ENCODE data around the gene OR10A6.

The OR10A6 gene, protein sequence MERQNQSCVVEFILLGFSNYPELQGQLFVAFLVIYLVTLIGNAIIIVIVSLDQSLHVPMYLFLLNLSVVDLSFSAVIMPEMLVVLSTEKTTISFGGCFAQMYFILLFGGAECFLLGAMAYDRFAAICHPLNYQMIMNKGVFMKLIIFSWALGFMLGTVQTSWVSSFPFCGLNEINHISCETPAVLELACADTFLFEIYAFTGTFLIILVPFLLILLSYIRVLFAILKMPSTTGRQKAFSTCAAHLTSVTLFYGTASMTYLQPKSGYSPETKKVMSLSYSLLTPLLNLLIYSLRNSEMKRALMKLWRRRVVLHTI

GRCh38 chr11:7931168-7931567 lies at the start of gene OR10A6:
Gene OR10A6, minus strand, starts transcription at chr11:7931268. Its CDS starts 2,606 bp downstream, at chr11:7928662.
- TF ChIP-seq, protein P1, sequence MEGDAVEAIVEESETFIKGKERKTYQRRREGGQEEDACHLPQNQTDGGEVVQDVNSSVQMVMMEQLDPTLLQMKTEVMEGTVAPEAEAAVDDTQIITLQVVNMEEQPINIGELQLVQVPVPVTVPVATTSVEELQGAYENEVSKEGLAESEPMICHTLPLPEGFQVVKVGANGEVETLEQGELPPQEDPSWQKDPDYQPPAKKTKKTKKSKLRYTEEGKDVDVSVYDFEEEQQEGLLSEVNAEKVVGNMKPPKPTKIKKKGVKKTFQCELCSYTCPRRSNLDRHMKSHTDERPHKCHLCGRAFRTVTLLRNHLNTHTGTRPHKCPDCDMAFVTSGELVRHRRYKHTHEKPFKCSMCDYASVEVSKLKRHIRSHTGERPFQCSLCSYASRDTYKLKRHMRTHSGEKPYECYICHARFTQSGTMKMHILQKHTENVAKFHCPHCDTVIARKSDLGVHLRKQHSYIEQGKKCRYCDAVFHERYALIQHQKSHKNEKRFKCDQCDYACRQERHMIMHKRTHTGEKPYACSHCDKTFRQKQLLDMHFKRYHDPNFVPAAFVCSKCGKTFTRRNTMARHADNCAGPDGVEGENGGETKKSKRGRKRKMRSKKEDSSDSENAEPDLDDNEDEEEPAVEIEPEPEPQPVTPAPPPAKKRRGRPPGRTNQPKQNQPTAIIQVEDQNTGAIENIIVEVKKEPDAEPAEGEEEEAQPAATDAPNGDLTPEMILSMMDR (IDR thresholded peaks at IDR 0.05; ENCODE audit: control extremely low read depth, extremely low read depth, low read depth, missing control alignments), result no peak
- ChIA-PET CTCF (no interaction called here), POLR2A (no interaction called here)
- no peak for DNase-seq (ENCODE audit: extremely low spot score)

- ChIA-PET CTCF (interaction anchor here (1.4 to 4.2 kb wide), 2 partner anchors 8 to 85 kb away, joined by 3 to 41 read pairs; partner anchors contain the start of gene EIF3F), POLR2A (interaction anchor here (1.3 kb wide), 1 partner anchor 9 kb away, joined by 3 read pairs; the partner anchor contains the start of gene EIF3F)
- DNase-seq (ENCODE audit: extremely low spot score), result no peak
- TF ChIP-seq, protein P1 (IDR thresholded peaks at IDR 0.05; ENCODE audit: control extremely low read depth, extremely low read depth, low read depth, missing control alignments), result no peak
Measured at GRCh38 chr11:7977232-7977917, 46.3 kb upstream of the OR10A6 start.

- TF ChIP-seq, protein P1 (IDR thresholded peaks at IDR 0.05; ENCODE audit: control extremely low read depth, extremely low read depth, low read depth, missing control alignments), result no peak
- POLR2A ChIA-PET, result no interaction called here
- CTCF ChIA-PET, result interaction anchor here (1.0 to 4.2 kb wide), 9 partner anchors 9 to 125 kb away, joined by 3 to 41 read pairs (median 4); partner anchors contain the start of genes EIF3F and NLRP10
- DNase-seq (ENCODE audit: extremely low spot score), result no peak
Measured at GRCh38 chr11:7974668-7975067, 43.6 kb upstream of the OR10A6 start.

DNA sequence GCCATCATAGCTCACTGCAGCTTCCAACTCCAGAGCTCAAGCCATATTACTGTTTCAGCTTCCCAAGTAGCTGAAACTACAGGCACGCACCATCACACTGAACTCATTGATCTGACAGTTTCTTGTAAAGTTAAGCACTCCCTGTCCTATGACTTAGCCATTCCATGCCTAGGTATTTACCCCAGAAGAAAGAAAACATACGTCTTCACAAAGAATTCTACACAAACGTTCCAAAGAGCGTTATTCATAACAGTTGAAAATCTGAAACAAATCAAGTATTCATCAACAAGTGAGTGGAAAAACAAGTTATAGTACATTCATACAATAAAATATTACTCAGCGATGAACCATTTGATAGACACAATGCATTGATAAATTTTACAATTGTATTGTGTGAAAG lies 41.9 kb upstream of the OR10A6 start:
- TF ChIP-seq, protein P1 (IDR thresholded peaks at IDR 0.05; ENCODE audit: control extremely low read depth, extremely low read depth, low read depth, missing control alignments), result no peak
- POLR2A ChIA-PET, result no interaction called here
- DNase-seq (ENCODE audit: extremely low spot score), result no peak
- CTCF ChIA-PET, result no interaction called here

DNA sequence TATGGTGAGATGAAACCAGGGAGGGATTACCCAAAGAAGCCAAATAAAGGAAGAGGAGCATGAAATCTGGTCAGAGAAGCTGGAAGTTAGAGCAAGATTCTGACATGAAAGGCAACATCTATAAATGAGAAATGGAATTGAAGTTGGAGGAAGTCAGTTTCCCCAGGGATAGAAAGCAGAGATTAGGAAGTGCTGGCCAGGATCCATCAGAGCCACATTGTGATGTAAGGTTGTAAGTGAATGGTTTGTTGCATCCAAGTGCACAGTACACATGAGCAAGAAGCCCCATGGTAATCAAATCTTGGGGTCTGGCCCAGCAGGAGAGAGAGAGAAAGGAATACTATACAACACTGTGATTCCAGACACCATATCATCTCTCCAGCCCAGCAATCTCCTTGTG lies 40.8 kb upstream of the OR10A6 start:
- CTCF ChIA-PET, result no interaction called here
- TF ChIP-seq, protein P1 (IDR thresholded peaks at IDR 0.05; ENCODE audit: control extremely low read depth, extremely low read depth, low read depth, missing control alignments), result no peak
- POLR2A ChIA-PET, result no interaction called here
- no peak for DNase-seq (ENCODE audit: extremely low spot score)

DNA sequence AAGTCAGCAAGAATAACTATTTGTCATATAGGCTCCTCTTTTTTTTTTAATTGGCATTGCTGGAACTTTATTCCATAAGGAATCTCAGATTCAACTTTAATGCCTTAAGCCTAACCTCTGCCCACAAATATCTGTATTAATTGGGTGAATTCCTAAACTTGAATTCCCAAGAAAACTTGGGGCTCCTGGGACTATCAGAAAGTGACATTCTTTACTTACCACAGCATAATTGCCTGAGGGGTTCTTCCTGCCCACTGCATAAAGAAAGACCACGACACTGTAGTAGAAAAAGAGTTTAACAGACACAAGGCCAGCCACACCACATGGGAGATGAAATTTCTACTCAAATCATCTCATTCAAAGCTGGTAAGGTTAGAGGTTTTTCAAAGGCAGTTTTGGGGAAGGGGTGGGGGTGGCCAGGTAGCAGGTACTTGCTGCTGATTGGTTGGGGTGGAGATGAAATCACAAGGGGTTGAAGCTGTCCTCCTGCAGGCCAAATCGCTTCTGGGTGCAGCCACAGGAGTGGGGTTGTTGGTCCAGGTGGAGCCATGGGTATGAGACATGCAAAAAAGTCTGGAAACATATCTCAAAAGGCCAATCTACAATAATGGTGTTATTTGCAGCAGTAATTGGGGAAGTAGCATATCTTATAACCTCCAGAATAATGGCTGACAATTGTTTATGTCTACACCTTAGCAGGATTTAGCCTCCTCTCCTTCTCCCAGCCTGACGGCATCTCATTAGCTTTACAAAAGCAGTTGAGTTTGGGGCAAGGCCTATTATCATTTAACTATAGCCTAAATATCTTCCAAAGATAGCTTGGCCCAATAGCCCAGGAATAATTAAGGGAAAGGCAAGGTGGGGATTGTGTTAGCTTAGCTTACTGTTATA lies 38.9 kb upstream of the OR10A6 start:
- TF ChIP-seq, protein P1 (IDR thresholded peaks at IDR 0.05; ENCODE audit: control extremely low read depth, extremely low read depth, low read depth, missing control alignments), result no peak
- POLR2A ChIA-PET, result no interaction called here
- DNase-seq (ENCODE audit: extremely low spot score), result no peak
- CTCF ChIA-PET, result interaction anchor here (0.8 to 1.8 kb wide), 5 partner anchors 9 to 36 kb away, joined by 3 to 5 read pairs (median 3); no protein-coding TSS in a partner anchor
